ENCODE measurements around the gene UQCC2.

UQCC2 gene

GRCh38 chr6:33725891-33726673 is 14.6 kb upstream of the UQCC2 start:
- in situ Hi-C loops (cut with MboI; ENCODE audit: low sequenced_read_pairs) = no loop called here

- in situ Hi-C loops (cut with MboI; ENCODE audit: low sequenced_read_pairs) = no loop called here
Measured at GRCh38 chr6:33725222-33725621, 13.7 kb upstream of the UQCC2 start.

GRCh38 chr6:33724102-33725023 is 12.9 kb upstream of the UQCC2 start:
- in situ Hi-C loops (cut with MboI; ENCODE audit: low sequenced_read_pairs) = no loop called here

GRCh38 chr6:33723371-33724085 is 12.0 kb upstream of the UQCC2 start:
- in situ Hi-C loops (cut with MboI; ENCODE audit: low sequenced_read_pairs) = no loop called here

GRCh38 chr6:33722103-33722623 is 10.7 kb upstream of the UQCC2 start:
- in situ Hi-C loops (cut with MboI; ENCODE audit: low sequenced_read_pairs) = no loop called here

GRCh38 chr6:33721508-33721907 is 10.0 kb upstream of the UQCC2 start:
- in situ Hi-C loops (cut with MboI; ENCODE audit: low sequenced_read_pairs) = no loop called here

GRCh38 chr6:33720998-33721397 is 9.5 kb upstream of the UQCC2 start:
- in situ Hi-C loops (cut with MboI; ENCODE audit: low sequenced_read_pairs) = no loop called here

GRCh38 chr6:33719326-33719987 is 8.0 kb upstream of the UQCC2 start:
- in situ Hi-C loops (cut with MboI; ENCODE audit: low sequenced_read_pairs) = no loop called here

- in situ Hi-C loops (cut with MboI; ENCODE audit: low sequenced_read_pairs) = no loop called here
Measured at GRCh38 chr6:33718713-33719112, 7.2 kb upstream of the UQCC2 start.

- in situ Hi-C loops (cut with MboI; ENCODE audit: low sequenced_read_pairs) = no loop called here
Measured at GRCh38 chr6:33717934-33718455, 6.5 kb upstream of the UQCC2 start.

GRCh38 chr6:33716890-33717632 is 5.6 kb upstream of the UQCC2 start:
- in situ Hi-C loops (cut with MboI; ENCODE audit: low sequenced_read_pairs) = no loop called here

- in situ Hi-C loops (cut with MboI; ENCODE audit: low sequenced_read_pairs) = no loop called here
Measured at GRCh38 chr6:33716379-33716778, 4.9 kb upstream of the UQCC2 start.

- in situ Hi-C loops (cut with MboI; ENCODE audit: low sequenced_read_pairs) = no loop called here
Measured at GRCh38 chr6:33714385-33715040, 3.0 kb upstream of the UQCC2 start.

GRCh38 chr6:33713786-33714185 is 2.3 kb upstream of the UQCC2 start:
- in situ Hi-C loops (cut with MboI; ENCODE audit: low sequenced_read_pairs) = no loop called here

- in situ Hi-C loops (cut with MboI; ENCODE audit: low sequenced_read_pairs) = no loop called here
Measured at GRCh38 chr6:33712914-33713313, 1.4 kb upstream of the UQCC2 start.

- in situ Hi-C loops (cut with MboI; ENCODE audit: low sequenced_read_pairs) = no loop called here
Measured at GRCh38 chr6:33710296-33711121, 991 bp downstream of the UQCC2 start.

GRCh38 chr6:33709605-33710295 is 1.8 kb downstream of the UQCC2 start:
- in situ Hi-C loops (cut with MboI; ENCODE audit: low sequenced_read_pairs) = no loop called here

Data from hTERT RPE-1 (cell line).